Stimulated activated CD8-positive, alpha-beta memory T cell treated with anti-CD3 and anti-CD28 coated beads, Interleukin-12 subunit alpha, Interleukin-12 subunit beta, amount 100 ng/mL, for 24 hours (primary cell): Measurements from ENCODE around the gene PDE3B.
A peak's percentile ranks its signal among the peaks of the same experiment; 100 is the strongest.

Experiments
- DNase-seq: peaks from one replicate; pipeline ENCODE4 v3.0.0-alpha.2; 2020; ENCODE audit errors: extremely low read depth

The PDE3B gene

GRCh38 chr11:14884667-14885273 is 241.2 kb downstream of the PDE3B start:
- DNase-seq, result no peak

- no peak for DNase-seq
Measured at GRCh38 chr11:14886513-14886912, 242.9 kb downstream of the PDE3B start.

GRCh38 chr11:14891143-14892035 is 247.8 kb downstream of the PDE3B start:
- peak; percentile 62 for DNase-seq

GRCh38 chr11:14892036-14892556 is 248.5 kb downstream of the PDE3B start, which contains the start of gene CYP2R1:
Gene CYP2R1, minus strand, starts transcription at chr11:14892231. Its CDS starts 26 bp downstream, at chr11:14892205.
- DNase-seq, result peak; percentile 74

- DNase-seq, result no peak
Measured at GRCh38 chr11:14892577-14892976, 249.0 kb downstream of the PDE3B start.

- DNase-seq, result no peak
Measured at GRCh38 chr11:14894657-14895598, 251.3 kb downstream of the PDE3B start.

- no peak for DNase-seq
Measured at GRCh38 chr11:14898355-14898754, 254.8 kb downstream of the PDE3B start.

- DNase-seq, result no peak
Measured at GRCh38 chr11:14898906-14899305, 255.3 kb downstream of the PDE3B start.

GRCh38 chr11:14902650-14903350 is 259.2 kb downstream of the PDE3B start:
- DNase-seq, result no peak

- DNase-seq, result peak; percentile 66
Measured at GRCh38 chr11:14904745-14905103, 261.1 kb downstream of the PDE3B start.

GRCh38 chr11:14905104-14906033 is 261.8 kb downstream of the PDE3B start:
- DNase-seq, result peak; percentile 23

- no peak for DNase-seq
Measured at GRCh38 chr11:14906578-14906977, 263.0 kb downstream of the PDE3B start.

GRCh38 chr11:14906993-14907392 is 263.4 kb downstream of the PDE3B start:
- DNase-seq, result no peak

GRCh38 chr11:14907411-14908213 is 264.0 kb downstream of the PDE3B start:
- DNase-seq, result peak; percentile 57

GRCh38 chr11:14908214-14908880 is 264.7 kb downstream of the PDE3B start:
- no peak for DNase-seq

GRCh38 chr11:14914536-14914935 is 270.9 kb downstream of the PDE3B start:
- no peak for DNase-seq

GRCh38 chr11:14916403-14916802 is 272.8 kb downstream of the PDE3B start:
- no peak for DNase-seq
